ENCODE measurements around the gene USP2.

Gene USP2

GRCh38 chr11:119369132-119369925 is 12.2 kb downstream of the USP2 start:
- CTCF ChIA-PET: interaction anchor here (0.6 to 17.7 kb wide), 7 partner anchors 8 to 105 kb away, joined by 3 to 184 read pairs (median 4); partner anchors contain the start of gene USP2
- peaks cover 15% of the 10 kb centered on the region for H3K4me1 Mint-ChIP-seq
- H3K27ac Mint-ChIP-seq: no peak overlapping the region
- no peaks in the 10 kb centered on the region for H3K36me3 Mint-ChIP-seq
- no peaks in the 10 kb centered on the region for H3K9me3 Mint-ChIP-seq
- H3K27me3 Mint-ChIP-seq: peaks cover 63% of the 10 kb centered on the region
- no peak overlapping the region for H3K4me3 Mint-ChIP-seq
- DNase-seq: no peak

- H3K4me3 Mint-ChIP-seq: no peak overlapping the region
- H3K27me3 Mint-ChIP-seq: peaks cover 71% of the 10 kb centered on the region
- no peak for DNase-seq
- H3K9me3 Mint-ChIP-seq: no peaks in the 10 kb centered on the region
- H3K36me3 Mint-ChIP-seq: no peaks in the 10 kb centered on the region
- CTCF ChIA-PET: interaction anchor here (0.6 to 17.7 kb wide), 7 partner anchors 9 to 106 kb away, joined by 3 to 184 read pairs (median 4); partner anchors contain the start of gene USP2
- peaks cover 8% of the 10 kb centered on the region for H3K4me1 Mint-ChIP-seq
- H3K27ac Mint-ChIP-seq: no peak overlapping the region
Observed at GRCh38 chr11:119368121-119369034, 13.1 kb downstream of the USP2 start.

- CTCF ChIA-PET: interaction anchor here (1.3 to 17.7 kb wide), 4 partner anchors 10 to 29 kb away, joined by 4 to 184 read pairs (median 6); partner anchors contain the start of gene USP2
- Mint-ChIP-seq H3K27ac (no peak overlapping the region), H3K4me1 (peaks cover 9% of the 10 kb centered on the region), H3K4me3 (no peak overlapping the region), H3K27me3 (peaks cover 77% of the 10 kb centered on the region), H3K36me3 (no peaks in the 10 kb centered on the region), H3K9me3 (no peaks in the 10 kb centered on the region)
- no peak for DNase-seq
Observed at GRCh38 chr11:119367661-119368120, 13.8 kb downstream of the USP2 start.

DNA sequence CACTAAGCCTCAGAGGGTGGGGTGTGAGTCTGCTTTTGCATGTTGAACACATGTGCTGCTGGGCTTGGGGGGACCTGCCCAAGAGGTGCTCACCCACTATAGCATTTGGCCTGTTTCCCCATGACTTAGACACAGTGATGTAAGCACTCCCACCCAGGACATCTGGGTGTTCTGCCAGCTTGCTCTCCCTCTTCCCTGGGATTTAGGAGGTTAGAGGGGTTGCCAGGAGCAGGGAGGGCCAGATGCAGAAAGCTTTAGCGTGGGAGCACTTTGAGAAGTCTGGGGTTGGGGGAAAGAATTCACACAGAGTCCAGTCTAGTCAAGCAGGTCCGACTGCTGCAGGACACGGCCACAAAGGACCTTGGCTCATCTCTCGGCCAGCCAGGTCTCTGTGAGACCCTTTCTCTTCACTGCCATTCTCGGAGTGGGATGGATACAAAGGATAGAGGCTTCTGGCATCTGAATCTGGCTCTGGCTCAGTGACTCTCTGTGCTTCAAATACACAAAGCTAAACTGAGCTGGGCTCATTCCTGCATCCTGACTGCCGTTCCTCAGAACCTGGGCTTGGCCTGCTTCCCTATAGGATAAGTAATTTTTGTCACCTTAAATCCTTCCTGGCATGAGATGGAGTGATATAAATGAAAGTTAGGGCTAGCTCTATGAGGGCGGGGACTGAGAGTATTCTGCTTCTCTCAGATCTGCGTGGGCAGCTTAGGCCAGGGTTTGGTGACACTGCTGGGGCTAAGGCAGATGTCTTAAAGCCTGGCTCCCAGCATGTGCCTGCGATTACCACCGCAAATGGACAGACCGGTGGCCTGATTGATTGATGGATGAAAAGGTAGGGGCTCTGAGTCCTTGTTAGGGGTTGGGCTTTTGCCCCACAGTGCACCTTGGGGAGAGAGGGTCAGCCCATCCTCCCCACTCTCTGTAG is 14.5 kb downstream of the USP2 start:
- Mint-ChIP-seq H3K4me1 (peaks cover 9% of the 10 kb centered on the region), H3K4me3 (no peak overlapping the region), H3K9me3 (no peaks in the 10 kb centered on the region), H3K27me3 (peaks cover 85% of the 10 kb centered on the region), H3K36me3 (no peaks in the 10 kb centered on the region), H3K27ac (no peak overlapping the region)
- CTCF ChIA-PET: interaction anchor here (1.6 to 17.7 kb wide), 2 partner anchors 10 to 14 kb away, joined by 7 to 184 read pairs; partner anchors contain the start of gene USP2
- DNase-seq: no peak

- DNase-seq: no peak
- no peak overlapping the region for H3K4me3 Mint-ChIP-seq
- peaks cover 9% of the 10 kb centered on the region for H3K4me1 Mint-ChIP-seq
- H3K36me3 Mint-ChIP-seq: no peaks in the 10 kb centered on the region
- H3K27ac Mint-ChIP-seq: no peak overlapping the region
- peaks cover 86% of the 10 kb centered on the region for H3K27me3 Mint-ChIP-seq
- CTCF ChIA-PET: interaction anchor here (1.3 to 1.7 kb wide), 4 partner anchors 8 to 27 kb away, joined by 3 to 12 read pairs (median 8); partner anchors contain the start of gene USP2
- H3K9me3 Mint-ChIP-seq: no peaks in the 10 kb centered on the region
Observed at GRCh38 chr11:119365071-119365591, 16.4 kb downstream of the USP2 start.

DNA sequence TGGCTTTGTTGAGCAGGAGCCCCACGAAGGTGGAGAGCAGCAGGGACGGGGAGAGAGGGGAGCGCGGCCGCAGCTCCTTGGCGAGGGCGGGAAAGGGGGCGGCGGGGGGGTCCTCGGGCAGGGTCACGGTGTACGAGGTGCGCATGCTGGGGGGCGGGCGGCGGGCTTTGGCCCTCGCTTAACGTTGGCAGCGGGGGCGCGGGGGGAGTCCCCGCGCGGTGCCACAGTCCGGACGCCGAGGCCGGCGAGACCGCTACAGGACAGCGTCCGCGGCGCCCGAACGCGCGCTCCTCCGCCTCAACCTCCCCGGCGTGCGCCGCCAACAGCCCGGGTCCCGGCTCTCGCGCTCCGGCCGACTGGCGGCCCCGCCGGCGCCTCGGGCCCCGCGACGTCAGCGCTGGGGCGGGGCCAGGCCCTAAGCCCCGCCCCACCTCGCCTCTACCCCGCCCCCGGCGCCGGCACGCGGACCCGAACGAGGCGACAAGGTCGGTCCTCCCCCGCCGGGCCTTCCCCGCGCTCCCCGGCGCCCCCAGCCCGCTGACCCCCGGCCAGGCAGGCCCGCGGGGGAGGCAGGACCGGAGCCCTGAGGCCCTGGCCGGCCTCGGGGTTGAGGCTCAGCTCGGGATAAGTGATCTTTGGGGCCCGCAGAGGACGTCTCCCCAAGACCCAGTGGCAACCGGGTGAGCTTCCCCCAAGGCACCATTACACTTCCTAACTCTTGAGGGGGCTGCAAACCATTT is 17.5 kb downstream of the USP2 start:
- H3K27me3 Mint-ChIP-seq: peaks cover 90% of the 10 kb centered on the region
- CTCF ChIA-PET: interaction anchor here (0.9 to 1.7 kb wide), 5 partner anchors 8 to 26 kb away, joined by 3 to 12 read pairs (median 7); partner anchors contain the start of gene USP2
- no peaks in the 10 kb centered on the region for H3K9me3 Mint-ChIP-seq
- H3K27ac Mint-ChIP-seq: no peak overlapping the region
- DNase-seq: peak; percentile 67
- H3K4me3 Mint-ChIP-seq: peak overlapping the region; percentile 66
- peaks cover 17% of the 10 kb centered on the region for H3K4me1 Mint-ChIP-seq
- H3K36me3 Mint-ChIP-seq: no peaks in the 10 kb centered on the region

- Mint-ChIP-seq H3K9me3 (no peaks in the 10 kb centered on the region), H3K27ac (no peak overlapping the region), H3K4me1 (peaks cover 17% of the 10 kb centered on the region), H3K27me3 (peaks cover 91% of the 10 kb centered on the region), H3K4me3 (peak overlapping the region; percentile 31), H3K36me3 (no peaks in the 10 kb centered on the region)
- DNase-seq: no peak
- CTCF ChIA-PET: interaction anchor here (1.3 to 3.9 kb wide), 4 partner anchors 8 to 111 kb away, joined by 4 to 18 read pairs (median 6); no protein-coding TSS in a partner anchor
Observed at GRCh38 chr11:119363081-119363850, 18.2 kb downstream of the USP2 start.

DNA sequence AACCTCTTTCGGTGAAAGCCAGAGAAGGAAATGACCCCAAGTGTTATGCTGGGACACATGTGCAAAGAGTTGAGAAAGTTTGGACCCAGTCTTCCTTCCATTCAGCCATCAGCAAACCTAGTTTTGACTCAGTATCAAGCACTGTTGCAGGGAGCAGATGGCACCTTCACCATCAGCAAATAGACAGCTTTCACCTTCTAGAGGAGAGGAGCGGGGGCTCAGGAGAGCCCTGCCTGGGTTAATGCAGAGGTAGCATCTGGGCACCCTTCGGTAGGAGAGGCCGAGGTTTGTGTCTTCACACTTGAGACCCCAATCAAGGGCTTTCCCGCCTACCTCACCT is 18.8 kb downstream of the USP2 start:
- CTCF ChIA-PET: interaction anchor here (1.3 to 3.9 kb wide), 5 partner anchors 8 to 112 kb away, joined by 4 to 18 read pairs (median 8); partner anchors contain the start of gene USP2
- Mint-ChIP-seq H3K27me3 (peaks cover 91% of the 10 kb centered on the region), H3K9me3 (no peaks in the 10 kb centered on the region), H3K36me3 (no peaks in the 10 kb centered on the region), H3K4me3 (peak overlapping the region; percentile 31), H3K27ac (no peak overlapping the region), H3K4me1 (peaks cover 17% of the 10 kb centered on the region)
- no peak for DNase-seq

- Mint-ChIP-seq H3K27ac (no peak overlapping the region), H3K4me1 (peaks cover 17% of the 10 kb centered on the region), H3K27me3 (peaks cover 91% of the 10 kb centered on the region), H3K36me3 (no peaks in the 10 kb centered on the region), H3K9me3 (no peaks in the 10 kb centered on the region), H3K4me3 (no peak overlapping the region)
- CTCF ChIA-PET: interaction anchor here (1.3 to 3.9 kb wide), 6 partner anchors 9 to 112 kb away, joined by 4 to 18 read pairs (median 8); partner anchors contain the start of gene USP2
- DNase-seq: no peak
Observed at GRCh38 chr11:119361941-119362725, 19.4 kb downstream of the USP2 start.

DNA sequence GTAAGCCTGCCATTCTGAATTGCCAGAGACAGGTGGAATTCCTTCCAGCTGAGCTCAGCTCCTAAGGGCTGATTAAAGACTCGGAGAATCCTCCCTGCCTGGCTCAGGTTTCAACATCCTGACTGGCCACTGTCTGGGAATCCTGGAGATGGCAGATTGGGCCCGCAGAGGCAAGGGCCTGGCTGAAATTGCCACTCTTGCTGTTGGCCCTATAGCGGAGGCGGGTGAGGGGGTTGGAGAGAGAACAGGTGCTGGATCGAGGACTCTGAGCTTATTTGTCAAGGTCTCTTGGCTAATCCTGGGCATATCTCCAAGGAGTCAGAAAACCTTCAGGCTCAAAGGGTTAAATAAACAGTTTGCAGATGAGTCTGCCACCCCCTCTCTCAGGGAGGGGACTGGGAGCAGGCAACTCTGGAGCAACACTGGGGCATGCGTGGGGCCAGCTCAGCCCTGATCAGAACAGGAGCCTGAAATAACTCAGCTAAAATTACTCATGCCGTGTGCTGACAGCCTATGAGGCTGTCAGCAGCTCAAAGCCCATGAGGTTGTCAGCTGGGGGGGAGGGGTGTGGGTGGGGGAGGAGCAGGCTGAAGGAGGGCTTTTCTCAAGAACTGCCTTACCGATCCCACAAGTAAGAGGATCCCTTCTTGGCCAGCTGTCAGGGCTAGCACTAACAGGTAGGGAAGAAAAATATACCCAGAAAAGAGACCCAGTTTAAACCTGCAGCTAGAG is 20.3 kb downstream of the USP2 start:
- Mint-ChIP-seq H3K27me3 (peaks cover 91% of the 10 kb centered on the region), H3K9me3 (no peaks in the 10 kb centered on the region), H3K36me3 (no peaks in the 10 kb centered on the region), H3K4me1 (peaks cover 21% of the 10 kb centered on the region), H3K27ac (no peak overlapping the region), H3K4me3 (no peak overlapping the region)
- CTCF ChIA-PET: interaction anchor here (1.3 to 3.9 kb wide), 5 partner anchors 10 to 113 kb away, joined by 4 to 18 read pairs (median 8); partner anchors contain the start of gene USP2
- DNase-seq: no peak

Measured in activated naive CD4-positive, alpha-beta T cell treated with anti-CD3 and anti-CD28 coated beads, Interleukin-2, amount 10 ng/mL, durations not matched to agents 7 days and 5 days (primary cell).